Muscle layer of duodenum (tissue), 2 donors: ENCODE data around the gene NCEH1.
A peak's percentile ranks its signal among the peaks of the same experiment; 100 is the strongest.
"Not testable (repeated sequence)": the region's sequence is repeated elsewhere in the genome, so short reads cannot be mapped to it uniquely, and the experiment has no call there.

Source experiments
- H3K27ac ChIP-seq: one replicate; pipeline ENCODE4 v1.7.0; 2013; ENCODE audit warnings: mild to moderate bottlenecking, low read length
- H3K27me3 ChIP-seq: one replicate; pipeline ENCODE4 v1.7.0; 2013; ENCODE audit warnings: low read depth, mild to moderate bottlenecking, control low read depth, low read length
- H3K36me3 ChIP-seq, 2 donors: one replicate each; pipeline ENCODE4 v1.7.0; 2013; ENCODE audit warnings: low read length in 2 of 2, control low read depth in 1 of 2, mild to moderate bottlenecking in 1 of 2; ENCODE audit not compliant: insufficient read depth in 2 of 2, control insufficient read depth in 1 of 2
- H3K4me1 ChIP-seq, 2 donors: one replicate each; pipeline ENCODE4 v1.7.0; 2013; ENCODE audit warnings: low read length in 2 of 2, mild to moderate bottlenecking in 2 of 2, control low read depth in 1 of 2, moderate library complexity in 1 of 2; ENCODE audit not compliant: insufficient read depth in 2 of 2, control insufficient read depth in 1 of 2
- H3K4me3 ChIP-seq, 2 donors: one replicate each; pipeline ENCODE4 v1.7.0; 2013; ENCODE audit warnings: low read length in 2 of 2, low read depth in 1 of 2, mild to moderate bottlenecking in 1 of 2
- H3K9me3 ChIP-seq, 2 donors: one replicate each; pipeline ENCODE4 v1.7.0; 2013; ENCODE audit warnings: low read length in 2 of 2, control low read depth in 1 of 2, mild to moderate bottlenecking in 1 of 2; ENCODE audit not compliant: control insufficient read depth in 1 of 2
- donor health status: healthy.

NCEH1 gene

DNA sequence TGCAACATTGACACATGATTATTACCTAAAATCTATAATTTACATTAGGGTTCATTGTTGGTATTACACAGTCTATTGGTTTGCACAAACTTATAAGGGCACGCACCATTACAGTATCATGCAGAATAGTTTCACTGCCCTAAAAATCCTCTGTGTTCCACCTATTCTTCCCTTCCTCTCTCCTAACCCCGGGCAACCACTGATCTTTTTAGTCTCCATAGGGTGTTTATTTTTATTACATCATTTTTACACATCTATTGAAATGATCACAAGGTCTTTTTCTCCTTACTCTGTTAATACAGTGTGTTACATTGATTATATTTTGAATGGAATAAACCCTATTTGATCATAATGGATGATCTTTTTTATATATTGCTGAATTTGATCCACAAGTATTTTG, 24.1 kb upstream of the NCEH1 start:
- no peaks in the 10 kb centered on the region for H3K36me3 ChIP-seq
- no peak overlapping the region for H3K4me3 ChIP-seq
- no peaks in the 10 kb centered on the region for H3K4me1 ChIP-seq
- H3K9me3 ChIP-seq, result no peaks in the 10 kb centered on the region
- H3K27ac ChIP-seq, result no peak overlapping the region
- no peaks in the 10 kb centered on the region for H3K27me3 ChIP-seq

DNA sequence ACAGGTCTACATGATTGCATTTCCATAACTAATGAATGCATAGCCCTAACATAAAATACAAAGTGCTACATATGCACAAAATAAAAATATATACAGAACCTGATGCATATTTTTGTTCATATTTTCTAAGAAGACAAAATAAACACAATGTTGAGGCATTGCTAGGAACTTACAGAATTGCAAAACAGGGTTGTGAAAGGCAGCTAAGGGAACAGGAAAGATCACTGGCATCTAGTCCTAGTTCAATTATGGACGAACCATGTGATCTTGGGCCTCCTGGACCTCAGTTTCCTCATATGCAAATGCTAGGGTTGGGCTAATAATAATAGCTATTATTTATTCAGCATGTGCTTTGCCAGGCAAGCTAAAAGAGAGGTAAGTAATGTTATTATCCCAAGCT, 15.5 kb upstream of the NCEH1 start:
- no peaks in the 10 kb centered on the region for H3K27me3 ChIP-seq
- H3K4me1 ChIP-seq, result no peaks in the 10 kb centered on the region
- no peaks in the 10 kb centered on the region for H3K9me3 ChIP-seq
- no peak overlapping the region for H3K27ac ChIP-seq
- H3K4me3 ChIP-seq, result no peak overlapping the region
- no peaks in the 10 kb centered on the region for H3K36me3 ChIP-seq

DNA sequence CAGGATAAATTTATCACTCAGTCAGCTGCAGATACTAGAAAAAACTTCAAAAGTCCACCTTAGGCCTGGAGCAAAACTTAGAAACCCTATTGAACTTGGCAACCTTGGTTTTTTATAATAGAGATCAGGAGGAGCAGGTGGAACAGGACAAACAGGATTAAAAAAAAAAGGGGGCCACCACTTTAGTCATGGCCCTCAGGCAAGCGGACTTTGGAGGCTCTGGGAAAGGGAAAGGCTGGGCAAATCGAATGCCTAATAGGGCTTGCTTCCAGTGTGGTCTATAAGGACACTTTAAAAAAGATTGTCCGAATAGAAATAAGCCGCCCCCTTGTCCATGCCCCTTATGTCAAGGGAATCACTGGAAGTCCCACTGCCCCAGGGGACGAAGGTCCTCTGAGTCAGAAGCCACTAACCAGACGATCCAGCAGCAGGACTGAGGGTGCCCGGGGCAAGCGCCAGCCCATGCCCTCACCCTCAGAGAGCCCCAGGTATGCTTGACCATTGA, 11.7 kb upstream of the NCEH1 start:
- not testable (repeated sequence) for H3K27ac ChIP-seq, H3K4me3 ChIP-seq, H3K4me1 ChIP-seq, H3K36me3 ChIP-seq, H3K27me3 ChIP-seq, H3K9me3 ChIP-seq

DNA sequence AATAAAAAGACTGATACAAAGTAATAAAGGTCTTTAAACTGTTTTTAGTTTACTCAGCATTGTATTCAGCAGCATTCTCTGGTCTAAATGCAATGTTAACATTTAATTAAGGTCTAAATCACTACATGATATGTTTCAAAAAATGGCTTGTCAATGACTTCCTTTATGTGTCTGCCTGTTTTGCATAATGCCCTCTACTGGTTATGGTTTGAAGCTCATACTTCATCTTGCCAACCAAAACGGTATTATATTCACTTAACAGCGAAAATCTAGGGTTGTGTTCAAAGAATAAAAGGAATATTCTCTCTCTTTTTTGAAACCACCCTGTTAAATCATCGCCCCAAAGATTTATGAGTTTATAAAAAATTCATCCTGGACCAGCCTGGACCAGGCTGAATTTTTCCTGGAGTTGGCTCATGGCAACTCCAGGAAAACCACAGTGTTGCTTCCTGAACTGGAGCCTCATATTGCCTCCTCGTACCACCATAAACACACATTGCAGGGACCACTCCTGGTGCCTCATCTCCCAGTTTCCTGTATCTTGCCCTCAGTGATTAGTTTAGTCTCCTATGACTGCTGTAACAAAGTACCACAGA, 6.7 kb upstream of the NCEH1 start:
- H3K9me3 ChIP-seq, result no peaks in the 10 kb centered on the region
- no peaks in the 10 kb centered on the region for H3K27me3 ChIP-seq
- H3K27ac ChIP-seq, result no peak overlapping the region
- no peaks in the 10 kb centered on the region for H3K4me1 ChIP-seq
- H3K4me3 ChIP-seq, result no peak overlapping the region
- no peaks in the 10 kb centered on the region for H3K36me3 ChIP-seq

DNA sequence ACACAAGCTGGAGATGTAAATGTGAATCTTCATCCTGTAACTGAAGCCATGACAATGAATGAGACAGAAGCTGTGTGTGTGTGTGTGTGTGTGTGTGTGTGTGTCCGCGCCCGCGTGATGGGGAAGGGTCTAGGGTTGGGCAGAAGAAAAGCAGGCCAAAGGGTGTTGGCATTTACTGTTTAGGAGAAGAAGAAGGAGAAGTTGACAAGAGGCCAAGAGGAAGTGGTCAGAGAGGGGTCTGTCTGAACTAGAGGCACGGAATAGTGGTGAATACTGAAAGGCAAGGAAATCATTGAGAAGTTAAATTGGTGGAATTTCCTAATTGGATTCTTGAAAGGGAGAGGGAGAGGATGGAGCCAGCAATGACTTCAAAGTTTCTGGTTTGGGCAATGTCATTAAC, 5.6 kb upstream of the NCEH1 start:
- Histone ChIP-seq H3K27me3 (no peaks in the 10 kb centered on the region), H3K4me3 (no peak overlapping the region), H3K4me1 (peaks cover 0 to under 1% of the 10 kb centered on the region in 2 donors), H3K27ac (no peak overlapping the region), H3K36me3 (no peaks in the 10 kb centered on the region), H3K9me3 (no peaks in the 10 kb centered on the region)

DNA sequence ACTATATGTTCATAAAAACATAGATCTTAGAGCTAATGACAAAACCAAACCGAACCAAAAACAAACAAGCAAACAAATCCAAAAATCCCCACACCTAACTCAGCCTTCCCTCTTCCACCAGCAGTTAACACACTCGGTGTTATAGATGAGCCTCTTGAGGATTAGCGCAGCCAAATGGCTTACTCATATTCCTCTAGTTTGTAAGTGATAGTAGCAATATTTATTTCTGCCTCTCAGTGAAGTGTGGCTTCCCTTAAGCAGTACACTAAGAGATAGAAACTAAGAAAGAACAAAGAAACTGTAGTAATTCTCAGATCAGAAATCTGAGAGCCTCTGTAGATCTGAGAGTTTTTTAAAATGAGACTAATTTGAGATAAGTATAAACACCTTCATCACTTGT, 2.4 kb upstream of the NCEH1 start:
- Histone ChIP-seq H3K9me3 (no peaks in the 10 kb centered on the region), H3K4me3 (no peak overlapping the region), H3K36me3 (no peaks in the 10 kb centered on the region), H3K4me1 (peaks cover 9% of the 10 kb centered on the region in 2 donors), H3K27me3 (no peaks in the 10 kb centered on the region), H3K27ac (no peak overlapping the region)

DNA sequence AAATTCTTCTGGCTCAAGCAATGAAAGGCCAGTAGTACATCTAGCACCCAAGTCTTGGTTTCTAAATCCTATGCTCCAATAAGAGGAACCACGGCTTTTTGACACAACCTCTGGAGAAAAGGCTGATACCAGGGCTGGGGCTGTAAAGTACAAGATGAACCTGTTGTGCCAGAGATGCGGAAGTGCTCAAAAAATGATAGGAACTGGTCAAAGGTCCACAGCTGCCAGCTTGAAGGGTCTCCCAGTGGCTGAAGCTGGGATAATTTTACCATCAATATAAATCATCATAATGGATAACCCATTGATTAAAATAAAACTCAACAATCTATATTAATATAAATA, 558 bp upstream of the NCEH1 start:
- H3K4me1 ChIP-seq, result peaks cover 9% of the 10 kb centered on the region in 2 donors
- no peaks in the 10 kb centered on the region for H3K36me3 ChIP-seq
- H3K27me3 ChIP-seq, result no peaks in the 10 kb centered on the region
- H3K4me3 ChIP-seq, result peak overlapping the region; percentile 95 to 99
- H3K9me3 ChIP-seq, result no peaks in the 10 kb centered on the region
- H3K27ac ChIP-seq, result peak overlapping the region; percentile 84

GRCh38 chr3:172709774-172710663, 848 bp downstream of the NCEH1 start:
- H3K9me3 ChIP-seq, result no peaks in the 10 kb centered on the region
- no peaks in the 10 kb centered on the region for H3K36me3 ChIP-seq
- H3K4me1 ChIP-seq, result peaks cover 9% of the 10 kb centered on the region in 2 donors
- H3K27ac ChIP-seq, result peak overlapping the region; percentile 84
- H3K27me3 ChIP-seq, result no peaks in the 10 kb centered on the region
- H3K4me3 ChIP-seq, result peak overlapping the region; percentile 95 to 99

DNA sequence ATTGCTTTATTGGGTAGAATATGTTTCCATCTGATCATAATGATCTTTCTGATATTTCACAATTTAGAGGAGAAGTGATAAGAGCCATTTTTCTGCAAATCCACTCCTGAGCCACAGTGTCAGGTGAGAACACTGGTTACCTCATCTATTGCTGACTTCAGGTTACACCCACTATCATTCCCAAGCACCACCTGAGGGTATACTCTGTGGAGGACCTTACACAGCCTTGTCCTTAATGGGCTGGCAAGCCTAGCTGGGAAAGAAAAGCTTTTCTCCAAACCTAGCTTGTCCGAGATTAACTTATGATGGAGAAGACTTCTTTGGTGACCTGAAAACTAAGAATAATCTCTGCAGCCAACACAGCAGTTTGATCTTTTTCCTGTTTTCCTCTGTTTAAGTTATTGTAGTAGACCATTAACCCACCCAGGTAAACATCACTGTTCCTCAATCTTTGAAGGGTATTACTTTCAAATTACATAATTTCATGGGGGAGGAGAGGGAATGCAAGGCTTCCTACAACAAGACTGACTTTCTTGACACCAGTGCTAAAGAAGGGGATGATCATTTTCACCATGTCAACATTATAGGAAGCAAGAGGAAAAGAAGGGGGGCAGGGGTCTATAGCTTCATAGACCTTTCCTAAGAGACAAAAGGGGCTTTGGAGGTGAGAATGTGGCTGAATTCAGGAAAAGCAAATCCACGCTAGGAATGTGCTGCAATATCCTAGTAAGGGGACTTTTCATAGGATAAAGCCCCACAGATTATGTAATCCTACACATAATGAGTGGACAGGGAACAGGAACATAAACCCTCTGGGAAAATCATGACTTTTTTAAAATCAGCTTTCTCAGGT, 1.7 kb downstream of the NCEH1 start:
- H3K27me3 ChIP-seq, result no peaks in the 10 kb centered on the region
- no peaks in the 10 kb centered on the region for H3K36me3 ChIP-seq
- no peaks in the 10 kb centered on the region for H3K9me3 ChIP-seq
- H3K4me1 ChIP-seq, result peaks cover 9% of the 10 kb centered on the region in 2 donors
- H3K4me3 ChIP-seq, result peak overlapping the region; percentile 7 to 95
- no peak overlapping the region for H3K27ac ChIP-seq

DNA sequence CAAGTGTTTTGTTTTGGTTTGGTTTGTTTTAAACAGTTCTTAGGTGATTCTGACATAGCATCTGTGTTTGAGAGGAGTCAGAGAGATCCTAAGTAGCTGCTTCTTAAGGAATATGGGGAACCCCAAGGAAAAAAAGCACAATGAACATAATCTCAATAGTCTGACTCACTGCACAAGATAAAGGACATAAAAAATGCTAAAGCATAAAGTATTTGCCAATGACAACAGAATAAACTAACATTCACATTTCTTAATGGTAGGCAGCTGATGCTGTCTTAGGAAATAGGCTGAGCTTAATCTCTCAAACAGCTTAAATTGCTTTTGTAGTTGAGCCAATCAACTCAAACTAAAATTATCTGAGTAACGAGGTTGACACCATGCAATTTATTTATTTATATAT, 2.9 kb downstream of the NCEH1 start:
- Histone ChIP-seq H3K9me3 (no peaks in the 10 kb centered on the region), H3K27me3 (no peaks in the 10 kb centered on the region), H3K27ac (no peak overlapping the region), H3K4me3 (no peak overlapping the region), H3K36me3 (no peaks in the 10 kb centered on the region), H3K4me1 (peaks cover 9% of the 10 kb centered on the region in 2 donors)

DNA sequence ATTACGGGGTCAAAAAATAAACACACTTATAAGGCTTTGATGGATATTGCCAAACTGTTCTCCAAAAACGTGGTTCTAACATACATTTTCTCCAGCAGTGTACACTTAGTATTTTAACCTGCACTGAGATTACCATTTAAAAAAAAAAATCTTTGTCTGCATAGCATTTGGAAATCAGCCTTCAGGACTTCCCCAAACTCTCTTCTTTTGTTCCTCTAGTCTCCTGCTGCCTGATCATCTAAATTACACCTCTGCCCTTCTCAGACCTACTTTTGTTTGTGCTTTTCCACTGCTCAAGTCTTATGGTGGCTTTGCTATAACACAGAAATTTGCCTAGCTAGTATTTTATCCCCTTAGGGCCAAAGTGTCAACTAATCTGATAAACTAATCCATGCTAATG, 3.8 kb downstream of the NCEH1 start:
- no peak overlapping the region for H3K4me3 ChIP-seq
- no peak overlapping the region for H3K27ac ChIP-seq
- H3K36me3 ChIP-seq, result no peaks in the 10 kb centered on the region
- H3K27me3 ChIP-seq, result no peaks in the 10 kb centered on the region
- no peaks in the 10 kb centered on the region for H3K9me3 ChIP-seq
- peaks cover 9% of the 10 kb centered on the region in 2 donors for H3K4me1 ChIP-seq
